Type B pancreatic cell (in vitro differentiated cells): ENCODE measurements around the gene SULT2B1. TPM values are rescaled to one million over a fixed set of nuclear protein-coding genes. Genes with fewer than 3 reads are reported as not detected.

Source experiments
- DNase-seq: peaks from one replicate; pipeline ENCODE4 v3.0.0; 2021; ENCODE audit warnings: mixed read lengths; ENCODE audit not compliant: unreplicated experiment; ENCODE audit errors: extremely low spot score
- H3K27ac Mint-ChIP-seq: 2 replicates; pipeline ENCODE4 v1.8.0; 2021; ENCODE audit warnings: mild to moderate bottlenecking, mixed read lengths
- H3K27me3 Mint-ChIP-seq: 2 replicates; pipeline ENCODE4 v1.8.0; 2021; ENCODE audit warnings: mixed read lengths
- H3K36me3 Mint-ChIP-seq: 2 replicates; pipeline ENCODE4 v1.8.0; 2021; ENCODE audit warnings: mixed read lengths
- H3K4me1 Mint-ChIP-seq: one replicate; pipeline ENCODE4 v1.8.0; 2021; ENCODE audit warnings: mixed read lengths; ENCODE audit not compliant: unreplicated experiment
- H3K4me3 Mint-ChIP-seq: 2 replicates; pipeline ENCODE4 v1.8.0; 2021; ENCODE audit warnings: mild to moderate bottlenecking, mixed read lengths
- H3K9me3 Mint-ChIP-seq: 2 replicates; pipeline ENCODE4 v1.8.0; 2021; ENCODE audit warnings: mixed read lengths
- CTCF ChIP-seq: fragments of 200-600 bp; sonication (generic); conservative IDR thresholded peaks from 2 replicates; pipeline ENCODE4 v1.5.0; 2021; ENCODE audit warnings: antibody characterized with exemption, mild to moderate bottlenecking
- total RNA-seq: library from RNA; stranded (reverse); gene quantifications from 2 replicates; pipeline ENCODE4 v1.2.1, GENCODE V29; 2021; ENCODE audit warnings: low replicate concordance

SULT2B1 gene
- total RNA-seq, 1 donor from 2014 or later: 0.77 TPM

DNA sequence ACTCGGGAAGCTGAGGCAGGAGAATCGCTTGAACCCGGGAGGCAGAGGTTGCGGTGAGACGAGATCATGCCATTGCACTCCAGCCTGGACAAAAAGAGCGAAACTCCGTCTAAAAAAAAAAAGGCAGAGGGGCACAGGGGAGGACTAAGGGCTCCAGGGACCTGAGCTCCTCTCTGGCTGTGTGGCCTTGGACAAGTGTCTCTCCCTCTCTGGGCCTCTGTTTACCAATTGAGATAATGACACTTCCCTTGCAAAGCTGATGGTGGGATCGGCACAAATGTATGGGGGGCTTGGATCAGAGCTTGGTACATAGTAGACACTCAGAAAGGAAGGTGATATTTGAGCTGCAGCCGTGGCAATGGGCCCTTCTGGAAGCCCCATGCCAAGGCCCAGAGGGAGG, 43.2 kb downstream of the SULT2B1 start:
- no peaks in the 10 kb centered on the region for H3K36me3 Mint-ChIP-seq
- H3K4me3 Mint-ChIP-seq: no peak overlapping the region
- no peak for TF ChIP-seq CTCF
- H3K4me1 Mint-ChIP-seq: no peaks in the 10 kb centered on the region
- H3K27ac Mint-ChIP-seq: no peak overlapping the region
- no peaks in the 10 kb centered on the region for H3K27me3 Mint-ChIP-seq
- no peaks in the 10 kb centered on the region for H3K9me3 Mint-ChIP-seq
- DNase-seq: no peak

DNA sequence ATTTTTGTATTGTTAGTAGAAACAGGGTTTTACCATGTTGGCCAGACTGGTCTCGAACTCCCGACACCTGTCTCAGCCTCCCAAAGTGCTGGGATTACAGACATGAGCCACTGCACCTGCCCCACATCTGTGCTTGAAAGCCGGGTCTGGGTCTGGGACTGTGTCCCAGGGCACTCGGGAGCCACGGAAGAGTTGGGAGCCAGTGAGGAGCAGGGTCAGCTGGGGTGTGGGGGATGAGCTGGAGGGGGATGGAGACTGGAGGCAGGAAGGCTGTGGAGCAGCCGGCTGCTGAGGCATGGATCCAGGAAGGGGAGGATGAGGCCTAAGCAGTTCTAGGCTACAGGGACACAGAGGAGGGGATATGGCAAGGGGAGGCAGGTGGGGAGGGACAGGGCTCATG, 43.9 kb downstream of the SULT2B1 start:
- no peaks in the 10 kb centered on the region for H3K4me1 Mint-ChIP-seq
- DNase-seq: no peak
- no peaks in the 10 kb centered on the region for H3K36me3 Mint-ChIP-seq
- no peaks in the 10 kb centered on the region for H3K27me3 Mint-ChIP-seq
- no peaks in the 10 kb centered on the region for H3K9me3 Mint-ChIP-seq
- TF ChIP-seq CTCF: no peak
- H3K27ac Mint-ChIP-seq: no peak overlapping the region
- no peak overlapping the region for H3K4me3 Mint-ChIP-seq

DNA sequence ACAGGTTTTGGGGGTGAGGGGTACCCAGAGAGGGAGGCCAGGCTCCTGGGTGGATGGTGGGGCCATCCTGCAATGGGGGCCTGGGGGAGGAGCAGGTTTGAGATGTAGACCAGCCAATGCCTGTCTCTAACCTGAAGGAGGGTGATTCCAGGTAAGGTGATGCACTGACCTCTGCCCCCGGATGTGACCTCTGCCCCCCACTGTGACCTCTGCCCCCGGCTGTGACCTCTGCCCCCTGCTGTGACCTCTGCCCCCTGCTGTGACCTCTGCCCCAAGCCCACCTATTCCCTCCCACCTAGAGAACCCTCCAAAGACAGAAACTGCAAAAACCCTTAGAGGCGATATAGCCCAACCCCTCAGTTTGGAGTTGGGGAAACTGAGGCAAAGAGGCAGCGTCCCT, 44.3 kb downstream of the SULT2B1 start:
- no peaks in the 10 kb centered on the region for H3K36me3 Mint-ChIP-seq
- no peak overlapping the region for H3K27ac Mint-ChIP-seq
- H3K9me3 Mint-ChIP-seq: no peaks in the 10 kb centered on the region
- H3K4me3 Mint-ChIP-seq: no peak overlapping the region
- H3K27me3 Mint-ChIP-seq: no peaks in the 10 kb centered on the region
- H3K4me1 Mint-ChIP-seq: no peaks in the 10 kb centered on the region
- TF ChIP-seq CTCF: no peak
- no peak for DNase-seq

GRCh38 chr19:48596679-48597465, 44.9 kb downstream of the SULT2B1 start:
- no peaks in the 10 kb centered on the region for H3K36me3 Mint-ChIP-seq
- TF ChIP-seq CTCF: no peak
- no peaks in the 10 kb centered on the region for H3K4me1 Mint-ChIP-seq
- H3K27me3 Mint-ChIP-seq: no peaks in the 10 kb centered on the region
- H3K27ac Mint-ChIP-seq: no peak overlapping the region
- no peak overlapping the region for H3K4me3 Mint-ChIP-seq
- no peaks in the 10 kb centered on the region for H3K9me3 Mint-ChIP-seq
- no peak for DNase-seq

- no peak for TF ChIP-seq CTCF
- Mint-ChIP-seq H3K4me3 (no peak overlapping the region), H3K27ac (no peak overlapping the region), H3K9me3 (no peaks in the 10 kb centered on the region), H3K36me3 (no peaks in the 10 kb centered on the region), H3K27me3 (no peaks in the 10 kb centered on the region), H3K4me1 (no peaks in the 10 kb centered on the region)
- no peak for DNase-seq
Observed at GRCh38 chr19:48598996-48599700, 47.2 kb downstream of the SULT2B1 start.
